GM10266 (cell line): ENCODE measurements around the gene MTOR.
"Not testable (repeated sequence)": the region's sequence is repeated elsewhere in the genome, so short reads cannot be mapped to it uniquely, and the experiment has no call there.

Experiments
- DNase-seq: peaks from one replicate; pipeline ENCODE4 v3.0.0; 2012; ENCODE audit errors: extremely low spot score
- TF ChIP-seq, protein P1 (sequence below): IDR thresholded peaks from 2 replicates; pipeline ENCODE4 v1.5.1; 2012; ENCODE audit warnings: mild to moderate bottlenecking, low read depth; ENCODE audit not compliant: control insufficient read depth, insufficient read depth; ENCODE audit errors: missing control alignments

The MTOR gene

GRCh38 chr1:11279630-11280029 lies 17.3 kb upstream of the MTOR start:
- TF ChIP-seq, protein P1, sequence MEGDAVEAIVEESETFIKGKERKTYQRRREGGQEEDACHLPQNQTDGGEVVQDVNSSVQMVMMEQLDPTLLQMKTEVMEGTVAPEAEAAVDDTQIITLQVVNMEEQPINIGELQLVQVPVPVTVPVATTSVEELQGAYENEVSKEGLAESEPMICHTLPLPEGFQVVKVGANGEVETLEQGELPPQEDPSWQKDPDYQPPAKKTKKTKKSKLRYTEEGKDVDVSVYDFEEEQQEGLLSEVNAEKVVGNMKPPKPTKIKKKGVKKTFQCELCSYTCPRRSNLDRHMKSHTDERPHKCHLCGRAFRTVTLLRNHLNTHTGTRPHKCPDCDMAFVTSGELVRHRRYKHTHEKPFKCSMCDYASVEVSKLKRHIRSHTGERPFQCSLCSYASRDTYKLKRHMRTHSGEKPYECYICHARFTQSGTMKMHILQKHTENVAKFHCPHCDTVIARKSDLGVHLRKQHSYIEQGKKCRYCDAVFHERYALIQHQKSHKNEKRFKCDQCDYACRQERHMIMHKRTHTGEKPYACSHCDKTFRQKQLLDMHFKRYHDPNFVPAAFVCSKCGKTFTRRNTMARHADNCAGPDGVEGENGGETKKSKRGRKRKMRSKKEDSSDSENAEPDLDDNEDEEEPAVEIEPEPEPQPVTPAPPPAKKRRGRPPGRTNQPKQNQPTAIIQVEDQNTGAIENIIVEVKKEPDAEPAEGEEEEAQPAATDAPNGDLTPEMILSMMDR = no peak
- no peak for DNase-seq

GRCh38 chr1:11279152-11279551 lies 16.8 kb upstream of the MTOR start:
- TF ChIP-seq, protein P1 = no peak
- DNase-seq = no peak

- DNase-seq = no peak
- TF ChIP-seq, protein P1 = no peak
Observed at GRCh38 chr1:11273595-11274234, 11.4 kb upstream of the MTOR start.

DNA sequence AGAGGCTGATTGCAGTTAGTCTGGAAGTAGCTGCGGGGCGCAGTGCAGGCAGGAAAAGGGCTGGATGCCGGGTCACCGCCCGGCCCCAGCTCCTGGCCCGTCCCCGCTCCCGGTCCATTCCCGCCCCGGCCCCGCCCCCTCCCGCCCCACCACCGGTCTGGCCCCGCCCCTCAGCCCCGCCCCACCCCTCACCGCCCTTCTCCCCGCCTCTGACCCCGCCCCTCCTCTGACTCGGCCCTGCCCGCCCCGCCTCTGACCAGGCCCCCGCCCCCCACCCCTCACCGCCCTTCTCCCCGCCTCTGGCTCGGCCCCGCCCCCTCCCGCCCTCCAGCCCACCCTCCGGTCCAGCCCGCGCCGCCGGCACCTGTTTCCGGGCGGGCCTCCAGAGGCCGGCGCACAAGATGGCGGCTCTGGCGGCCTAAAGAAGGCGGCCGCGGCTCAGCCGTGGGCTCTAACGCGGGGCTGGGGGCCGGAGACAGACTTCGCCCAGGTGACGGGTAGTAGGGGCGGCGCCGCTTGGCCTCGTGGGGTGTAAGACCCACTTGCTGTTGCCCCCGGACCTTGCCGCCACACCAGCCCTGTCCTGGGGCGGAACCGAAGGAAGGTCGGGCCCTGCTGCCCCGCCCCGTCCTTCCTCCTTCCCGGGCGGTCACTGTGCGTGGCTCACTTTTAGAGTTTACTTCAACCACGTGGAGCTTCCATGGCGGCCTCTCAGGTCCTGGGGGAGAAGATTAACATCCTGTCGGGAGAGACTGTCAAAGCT lies 10.7 kb upstream of the MTOR start, which contains the start of gene UBIAD1:
Gene UBIAD1 (plus strand): TSS at position 367 of the 763 bp plus-strand sequence. CDS start 334 bp downstream, at position 701.
- DNase-seq = peak; percentile 97
- TF ChIP-seq, protein P1 = no peak

- TF ChIP-seq, protein P1 = no peak
- no peak for DNase-seq
Observed at GRCh38 chr1:11272544-11272831, 10.1 kb upstream of the MTOR start.

DNA sequence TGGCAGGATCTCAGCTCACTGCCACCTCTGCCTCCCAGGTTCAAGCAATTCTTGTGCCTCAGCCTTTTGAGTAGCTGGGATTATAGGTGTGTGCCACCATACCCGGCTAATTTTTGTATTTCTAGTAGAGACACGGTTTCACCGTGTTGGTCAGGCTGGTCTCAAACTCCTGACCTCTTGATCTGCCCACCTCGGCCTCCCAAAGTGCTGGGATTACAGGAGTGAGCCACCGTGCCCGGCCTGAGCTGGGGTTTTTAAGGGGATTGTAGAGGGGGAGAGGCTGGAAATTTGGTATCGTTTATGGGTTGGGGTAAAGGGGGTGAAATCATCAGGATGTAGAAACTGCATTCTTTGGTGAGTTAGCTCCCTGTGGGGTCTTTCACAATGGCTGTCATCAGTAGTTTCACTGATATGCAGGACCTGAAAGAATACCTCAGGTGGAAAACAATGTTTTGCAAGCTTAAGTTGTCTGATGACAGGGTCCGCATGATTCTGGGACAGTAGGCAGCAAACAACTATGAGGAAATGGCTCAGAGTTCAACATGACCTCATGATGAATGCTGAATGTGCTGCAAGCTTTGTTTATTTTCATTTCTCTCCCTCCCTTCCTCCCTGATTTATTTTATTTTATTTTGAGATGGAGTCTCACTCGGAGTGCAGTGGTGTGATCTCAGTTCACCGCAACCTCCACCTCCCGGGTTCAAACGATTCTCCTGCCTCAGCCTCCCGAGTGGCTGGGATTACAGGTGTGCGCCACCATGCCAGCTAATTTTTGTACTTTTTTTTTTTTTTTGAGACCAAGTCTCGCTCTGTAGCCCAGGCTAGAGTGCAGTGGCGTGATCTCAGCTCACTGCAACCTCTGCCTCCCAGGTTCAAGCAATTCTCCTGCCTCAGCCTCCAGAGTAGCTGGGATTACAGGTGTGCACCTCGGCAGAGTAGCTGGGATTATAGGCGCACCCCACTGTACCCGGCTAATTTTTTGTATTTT lies 5.3 kb upstream of the MTOR start:
- DNase-seq = not testable (repeated sequence)

DNA sequence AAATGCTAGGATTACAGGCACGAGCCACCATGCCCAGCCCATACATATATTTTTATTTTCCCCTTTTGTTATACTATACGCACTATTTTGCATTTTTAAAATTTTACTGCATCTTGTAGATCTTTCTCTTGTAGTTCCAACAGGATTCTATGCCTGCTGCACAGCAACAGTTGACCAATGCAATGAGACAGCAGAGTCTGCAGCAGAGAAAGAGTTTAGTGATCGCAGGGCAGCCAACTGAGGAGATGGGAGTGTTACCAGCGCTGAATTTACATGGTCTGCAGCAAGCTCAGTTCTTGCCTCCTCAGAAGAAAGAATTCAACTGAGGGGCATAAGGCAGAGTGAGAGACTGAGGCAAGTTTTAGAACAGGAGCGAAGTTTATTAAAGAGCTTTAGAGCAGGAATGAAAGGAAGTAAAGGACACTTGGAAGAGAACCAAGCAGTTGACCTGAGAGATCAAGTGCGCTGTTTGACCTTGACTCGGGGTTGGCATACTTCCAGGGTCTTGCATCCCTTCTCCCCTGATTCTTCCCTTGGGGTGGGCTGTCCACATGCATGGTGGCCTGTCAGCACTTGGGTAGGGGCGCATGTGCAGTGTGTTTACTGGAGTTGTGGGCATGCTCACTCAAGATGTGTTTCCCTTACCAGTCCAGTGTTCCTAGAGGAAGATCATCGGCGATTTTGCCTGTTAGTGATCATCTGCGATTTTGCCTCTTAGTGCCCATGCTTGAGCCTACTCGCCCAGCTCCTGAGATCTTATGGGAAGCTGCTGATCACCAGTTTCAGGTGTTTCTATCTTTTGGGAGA lies 4.1 kb upstream of the MTOR start:
- DNase-seq = no peak
- TF ChIP-seq, protein P1 = no peak
